ENCODE results near the gene TRIM10.

DNA sequence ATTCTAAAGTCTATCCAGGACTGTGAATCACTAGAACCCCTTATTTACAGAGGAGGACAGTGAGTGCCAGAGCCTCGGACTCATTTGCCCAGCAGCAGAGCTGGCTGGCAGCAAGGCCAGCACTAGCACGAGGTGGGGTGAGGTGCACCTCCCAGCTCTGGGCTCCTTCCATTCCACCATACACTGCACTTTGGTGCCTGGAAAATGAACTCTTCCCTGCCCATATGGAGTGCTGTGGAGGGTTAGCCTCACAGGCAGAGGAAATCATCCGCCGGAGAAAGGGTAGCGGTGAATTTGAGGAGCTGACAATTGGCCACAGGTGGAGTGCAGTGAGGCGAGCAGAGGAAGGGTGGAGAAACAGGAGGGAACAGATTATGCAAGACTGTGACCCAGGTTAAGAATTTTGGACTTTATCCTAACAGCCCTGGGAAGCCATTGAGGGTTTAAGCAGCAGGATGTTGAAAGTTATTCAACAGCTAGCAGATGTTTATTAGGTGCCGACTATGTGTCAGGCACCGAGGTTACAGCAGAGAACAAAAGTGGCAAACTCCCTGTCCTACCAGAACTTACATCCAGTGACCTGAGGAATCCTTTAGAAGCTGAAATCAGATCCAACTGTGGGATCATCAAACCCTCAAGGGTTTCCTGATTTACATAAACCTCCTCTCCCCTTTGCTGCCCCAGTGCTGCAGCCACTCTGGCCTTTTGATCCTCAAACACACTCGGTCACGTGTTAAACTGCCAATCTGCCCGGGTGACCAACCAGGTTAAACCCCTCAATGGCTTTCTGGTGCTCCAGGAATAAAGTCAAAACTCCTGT lies 46.0 kb upstream of the TRIM10 start:
- TF ChIP-seq, protein P1, sequence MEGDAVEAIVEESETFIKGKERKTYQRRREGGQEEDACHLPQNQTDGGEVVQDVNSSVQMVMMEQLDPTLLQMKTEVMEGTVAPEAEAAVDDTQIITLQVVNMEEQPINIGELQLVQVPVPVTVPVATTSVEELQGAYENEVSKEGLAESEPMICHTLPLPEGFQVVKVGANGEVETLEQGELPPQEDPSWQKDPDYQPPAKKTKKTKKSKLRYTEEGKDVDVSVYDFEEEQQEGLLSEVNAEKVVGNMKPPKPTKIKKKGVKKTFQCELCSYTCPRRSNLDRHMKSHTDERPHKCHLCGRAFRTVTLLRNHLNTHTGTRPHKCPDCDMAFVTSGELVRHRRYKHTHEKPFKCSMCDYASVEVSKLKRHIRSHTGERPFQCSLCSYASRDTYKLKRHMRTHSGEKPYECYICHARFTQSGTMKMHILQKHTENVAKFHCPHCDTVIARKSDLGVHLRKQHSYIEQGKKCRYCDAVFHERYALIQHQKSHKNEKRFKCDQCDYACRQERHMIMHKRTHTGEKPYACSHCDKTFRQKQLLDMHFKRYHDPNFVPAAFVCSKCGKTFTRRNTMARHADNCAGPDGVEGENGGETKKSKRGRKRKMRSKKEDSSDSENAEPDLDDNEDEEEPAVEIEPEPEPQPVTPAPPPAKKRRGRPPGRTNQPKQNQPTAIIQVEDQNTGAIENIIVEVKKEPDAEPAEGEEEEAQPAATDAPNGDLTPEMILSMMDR (IDR thresholded peaks at IDR 0.05): no peak
- TF ChIP-seq POLR2A (IDR thresholded peaks at IDR 0.05): no peak
